ENCODE results near the gene FANCI. TPM values are rescaled to one million over a fixed set of nuclear protein-coding genes. Genes with fewer than 3 reads are reported as not detected.

The FANCI gene
- total and polyA plus RNA-seq, 2 of the 13 experiments (the other 11 are each of a cell fraction or from before 2014, with no cell fraction given) = 15.7 to 68.8 TPM

DNA sequence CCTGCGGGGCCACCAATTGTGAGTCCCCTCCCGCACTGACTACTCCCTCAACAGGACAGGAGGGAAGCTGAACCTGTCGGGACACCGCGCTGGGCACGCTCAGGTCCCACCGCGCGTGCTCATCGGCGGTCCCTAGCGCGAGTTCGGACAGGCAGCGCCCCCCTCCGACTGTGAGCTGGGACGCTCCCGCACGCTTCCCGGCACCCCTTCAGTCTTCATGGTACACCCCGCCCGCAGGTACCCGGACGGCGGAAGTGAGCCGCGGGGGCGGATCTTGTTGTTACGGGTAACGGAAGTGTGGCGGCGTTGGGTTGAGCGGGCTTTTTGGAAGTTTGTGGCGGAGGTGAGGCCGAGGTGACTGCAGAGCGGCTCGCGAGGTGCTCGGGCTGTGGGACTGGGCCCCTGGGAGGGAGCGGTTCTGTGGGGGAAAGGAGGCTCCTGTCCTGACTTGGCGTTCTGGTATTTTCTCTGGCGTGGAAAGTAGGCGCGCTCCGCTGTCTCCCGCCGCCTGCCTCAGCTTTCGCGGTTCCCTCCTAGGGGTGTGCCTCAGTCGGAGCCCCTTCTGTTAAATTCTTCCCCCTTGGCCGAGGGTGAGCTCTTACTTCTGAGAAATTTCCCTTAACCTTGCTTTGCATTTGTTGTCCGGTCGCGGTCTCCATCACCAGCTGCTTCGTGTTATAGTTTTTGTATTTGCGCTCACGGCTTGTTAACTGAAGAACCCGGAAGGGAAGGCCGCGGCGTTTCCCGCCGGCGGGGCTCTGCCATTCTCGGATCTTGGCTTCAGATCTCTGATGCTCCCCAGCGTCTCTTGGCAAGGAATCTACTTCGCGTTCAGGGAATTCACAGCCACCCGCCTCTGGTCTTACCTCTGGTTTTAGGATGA lies at the start of gene FANCI (continued):
- TF ChIP-seq SETDB1 (CRISPR knock-in tag; IDR thresholded peaks at IDR 0.05; ENCODE audit: borderline replicate concordance) = no peak
- TF ChIP-seq MEF2D (CRISPR knock-in tag; IDR thresholded peaks at IDR 0.05) = peak; percentile 84
- TF ChIP-seq, protein P1, sequence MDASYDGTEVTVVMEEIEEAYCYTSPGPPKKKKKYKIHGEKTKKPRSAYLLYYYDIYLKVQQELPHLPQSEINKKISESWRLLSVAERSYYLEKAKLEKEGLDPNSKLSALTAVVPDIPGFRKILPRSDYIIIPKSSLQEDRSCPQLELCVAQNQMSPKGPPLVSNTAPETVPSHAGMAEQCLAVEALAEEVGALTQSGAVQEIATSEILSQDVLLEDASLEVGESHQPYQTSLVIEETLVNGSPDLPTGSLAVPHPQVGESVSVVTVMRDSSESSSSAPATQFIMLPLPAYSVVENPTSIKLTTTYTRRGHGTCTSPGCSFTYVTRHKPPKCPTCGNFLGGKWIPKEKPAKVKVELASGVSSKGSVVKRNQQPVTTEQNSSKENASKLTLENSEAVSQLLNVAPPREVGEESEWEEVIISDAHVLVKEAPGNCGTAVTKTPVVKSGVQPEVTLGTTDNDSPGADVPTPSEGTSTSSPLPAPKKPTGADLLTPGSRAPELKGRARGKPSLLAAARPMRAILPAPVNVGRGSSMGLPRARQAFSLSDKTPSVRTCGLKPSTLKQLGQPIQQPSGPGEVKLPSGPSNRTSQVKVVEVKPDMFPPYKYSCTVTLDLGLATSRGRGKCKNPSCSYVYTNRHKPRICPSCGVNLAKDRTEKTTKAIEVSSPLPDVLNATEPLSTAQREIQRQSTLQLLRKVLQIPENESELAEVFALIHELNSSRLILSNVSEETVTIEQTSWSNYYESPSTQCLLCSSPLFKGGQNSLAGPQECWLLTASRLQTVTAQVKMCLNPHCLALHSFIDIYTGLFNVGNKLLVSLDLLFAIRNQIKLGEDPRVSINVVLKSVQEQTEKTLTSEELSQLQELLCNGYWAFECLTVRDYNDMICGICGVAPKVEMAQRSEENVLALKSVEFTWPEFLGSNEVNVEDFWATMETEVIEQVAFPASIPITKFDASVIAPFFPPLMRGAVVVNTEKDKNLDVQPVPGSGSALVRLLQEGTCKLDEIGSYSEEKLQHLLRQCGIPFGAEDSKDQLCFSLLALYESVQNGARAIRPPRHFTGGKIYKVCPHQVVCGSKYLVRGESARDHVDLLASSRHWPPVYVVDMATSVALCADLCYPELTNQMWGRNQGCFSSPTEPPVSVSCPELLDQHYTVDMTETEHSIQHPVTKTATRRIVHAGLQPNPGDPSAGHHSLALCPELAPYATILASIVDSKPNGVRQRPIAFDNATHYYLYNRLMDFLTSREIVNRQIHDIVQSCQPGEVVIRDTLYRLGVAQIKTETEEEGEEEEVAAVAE (CRISPR knock-in tag; IDR thresholded peaks at IDR 0.05; ENCODE audit: borderline replicate concordance) = 0 out of 2 replicates have a peak, but pooled peaks have one; percentile 21
- TF ChIP-seq, protein P2, sequence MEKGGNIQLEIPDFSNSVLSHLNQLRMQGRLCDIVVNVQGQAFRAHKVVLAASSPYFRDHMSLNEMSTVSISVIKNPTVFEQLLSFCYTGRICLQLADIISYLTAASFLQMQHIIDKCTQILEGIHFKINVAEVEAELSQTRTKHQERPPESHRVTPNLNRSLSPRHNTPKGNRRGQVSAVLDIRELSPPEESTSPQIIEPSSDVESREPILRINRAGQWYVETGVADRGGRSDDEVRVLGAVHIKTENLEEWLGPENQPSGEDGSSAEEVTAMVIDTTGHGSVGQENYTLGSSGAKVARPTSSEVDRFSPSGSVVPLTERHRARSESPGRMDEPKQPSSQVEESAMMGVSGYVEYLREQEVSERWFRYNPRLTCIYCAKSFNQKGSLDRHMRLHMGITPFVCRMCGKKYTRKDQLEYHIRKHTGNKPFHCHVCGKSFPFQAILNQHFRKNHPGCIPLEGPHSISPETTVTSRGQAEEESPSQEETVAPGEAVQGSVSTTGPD (CRISPR knock-in tag; IDR thresholded peaks at IDR 0.05) = no peak
- TF ChIP-seq ZNF841 (CRISPR knock-in tag; IDR thresholded peaks at IDR 0.05; ENCODE audit: borderline replicate concordance) = no peak
- TF ChIP-seq, protein P3, sequence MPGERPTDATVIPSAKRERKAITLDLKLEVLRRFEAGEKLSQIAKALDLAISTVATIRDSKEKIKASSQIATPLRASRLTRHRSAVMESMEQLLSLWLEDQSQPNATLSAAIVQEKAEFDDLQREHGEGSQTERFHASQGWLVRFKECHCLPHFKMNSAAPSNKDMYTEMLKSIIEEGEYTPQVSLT (CRISPR knock-in tag; IDR thresholded peaks at IDR 0.05; ENCODE audit: borderline replicate concordance, low read depth) = no peak
- peak; percentile 92; the same call in 1 of the 2 replicates for TF ChIP-seq PCBP1 (IDR thresholded peaks at IDR 0.05; ENCODE audit: borderline replicate concordance, low read depth, low read length)
- 0 out of 2 replicates have a peak, but pooled peaks have one; percentile 60 for TF ChIP-seq HNRNPL (IDR thresholded peaks at IDR 0.05; ENCODE audit: low read depth, low read length)
- no peak for TF ChIP-seq ZFP62 (CRISPR knock-in tag; IDR thresholded peaks at IDR 0.05)
- 0 out of 2 replicates have a peak, but pooled peaks have one; percentile 22 for TF ChIP-seq ZNF619 (CRISPR knock-in tag; IDR thresholded peaks at IDR 0.05)
- TF ChIP-seq ZNF724P (CRISPR knock-in tag; IDR thresholded peaks at IDR 0.05; ENCODE audit: borderline replicate concordance) = no peak
- peak; percentile 86 for TF ChIP-seq KDM5A (IDR thresholded peaks at IDR 0.05; ENCODE audit: borderline replicate concordance, low read length)
- no peak for TF ChIP-seq GATA4 (IDR thresholded peaks at IDR 0.05; ENCODE audit: borderline replicate concordance, low read depth)
- no peak for TF ChIP-seq HMG20A (CRISPR knock-in tag; IDR thresholded peaks at IDR 0.05; ENCODE audit: borderline replicate concordance)
- peak; percentile 97 for TF ChIP-seq BHLHE40 (IDR thresholded peaks at IDR 0.05; ENCODE audit: low read length)
- TF ChIP-seq NR1H2 (CRISPR knock-in tag; IDR thresholded peaks at IDR 0.05; ENCODE audit: borderline replicate concordance, low read depth) = no peak
- peak; percentile 41; the same call in 1 of the 2 replicates for TF ChIP-seq ZNF83 (CRISPR knock-in tag; IDR thresholded peaks at IDR 0.05; ENCODE audit: borderline replicate concordance)
- no peak for TF ChIP-seq ZNF260 (CRISPR knock-in tag; IDR thresholded peaks at IDR 0.05; ENCODE audit: borderline replicate concordance, low read depth)
- no peak for TF ChIP-seq IKZF4 (CRISPR knock-in tag; IDR thresholded peaks at IDR 0.05; ENCODE audit: borderline replicate concordance, low read depth, not compliant biosample characterization)
- peak; percentile 33; the same call in 1 of the 2 replicates for TF ChIP-seq FOXO1 (CRISPR knock-in tag; IDR thresholded peaks at IDR 0.05)
- TF ChIP-seq ZFP36 (IDR thresholded peaks at IDR 0.05; ENCODE audit: borderline replicate concordance, low read depth, low read length, partially characterized antibody) = no peak

All from HepG2 (cell line).